Measurements from ENCODE around the gene GAK. TPM values are rescaled to one million over a fixed set of nuclear protein-coding genes. Genes with fewer than 3 reads are reported as not detected.

Gene GAK
- total and polyA plus RNA-seq, 2 of the 4 experiments (the other 2 are of a cell fraction) = 45.1 to 133 TPM

- peaks cover 6% of the 10 kb centered on the region for H3K36me3 ChIP-seq (ENCODE audit: control insufficient read depth, insufficient read depth, low read length)
- no peak overlapping the region for H3K4ac ChIP-seq (ENCODE audit: low read depth, low read length)
- no peak overlapping the region for H3K18ac ChIP-seq (ENCODE audit: low read depth, low read length)
- no peaks in the 10 kb centered on the region for H3K9me3 ChIP-seq (ENCODE audit: control insufficient read depth, insufficient read depth, low read length)
- no CpG with 5 or more reads among the region's 7 CpGs for WGBS, 2 experiments (ENCODE audit: extremely low coverage in 2 of 2, insufficient read length in 1 of 2)
- BruUV-seq (replicated peaks) = no TSS peak
- no peak overlapping the region for H3K4me3 ChIP-seq (ENCODE audit: insufficient read depth, low read depth, low read length)
- H3K23ac ChIP-seq (ENCODE audit: low read depth, low read length) = no peak overlapping the region
- no peak overlapping the region for H2BK5ac ChIP-seq (ENCODE audit: low read depth, low read length, poor library complexity, severe bottlenecking)
- H3K9ac ChIP-seq (ENCODE audit: low read depth, low read length) = no peak overlapping the region
- no peaks in the 10 kb centered on the region for H3K27me3 ChIP-seq (ENCODE audit: control insufficient read depth, insufficient read depth, low read length)
- ATAC-seq (ENCODE audit: low read depth) (no peak), DNase-seq (no peak)
- H4K91ac ChIP-seq (ENCODE audit: insufficient read depth, low read depth, low read length) = no peak overlapping the region
- peaks cover 8% of the 10 kb centered on the region; the same call in 1 of the 2 replicates for H3K9me1 ChIP-seq (ENCODE audit: insufficient read depth, low read length)
- ChIA-PET CTCF (no interaction called here), POLR2A (ENCODE audit: unreplicated experiment) (no interaction called here)
- H2BK15ac ChIP-seq (ENCODE audit: low read depth, low read length) = no peak overlapping the region
- no peak overlapping the region for H2AK9ac ChIP-seq (replicated peaks; ENCODE audit: low read depth, low read length, poor library complexity)
- H3K4me1 ChIP-seq (ENCODE audit: control insufficient read depth, insufficient read depth, low read length) = no peaks in the 10 kb centered on the region
- no peak overlapping the region for H3K14ac ChIP-seq (replicated peaks; ENCODE audit: low read depth, low read length)
- H2BK120ac ChIP-seq (ENCODE audit: low read depth, low read length) = no peak overlapping the region
- no peak overlapping the region for H3K56ac ChIP-seq (ENCODE audit: extremely low read depth, insufficient read depth, low read length)
- no peak overlapping the region for H3K27ac ChIP-seq (ENCODE audit: insufficient read depth, low read length)
- dilution Hi-C loops (cut with HindIII; ENCODE audit: low sequenced_read_pairs, unreplicated experiment) (no loop called here), intact Hi-C loops (cut with micrococcal nuclease) (no loop called here), in situ Hi-C loops (cut with MboI; ENCODE audit: low sequenced_read_pairs) (no loop called here)
- no peak overlapping the region for H3K4me2 ChIP-seq (ENCODE audit: low read depth, low read length)
- no peak overlapping the region for H2BK20ac ChIP-seq (ENCODE audit: low read depth, low read length)
- no peak overlapping the region for H4K8ac ChIP-seq (ENCODE audit: low read depth in 2 of 2, low read length in 2 of 2)
- no peak overlapping the region for H4K5ac ChIP-seq (ENCODE audit: low read depth, low read length)
- no peak overlapping the region for H2AK5ac ChIP-seq (ENCODE audit: low read depth, low read length)
- TF ChIP-seq POLR2A (IDR thresholded peaks at IDR 0.05; ENCODE audit: low read depth, low read length) = no peak
- TF ChIP-seq RAD21 (IDR thresholded peaks at IDR 0.05; ENCODE audit: low read length) = no peak
- no peak for TF ChIP-seq NFE2L2 (IDR thresholded peaks at IDR 0.05; ENCODE audit: low read depth, low read length)
- TF ChIP-seq CTCF (conservative IDR thresholded peaks at IDR 0.05; ENCODE audit: low read depth, low read length) = no peak
- no peak for TF ChIP-seq CEBPB (IDR thresholded peaks at IDR 0.05; ENCODE audit: low read depth, low read length)
- no peak for TF ChIP-seq FOS (IDR thresholded peaks at IDR 0.05; ENCODE audit: low read depth, low read length)
- TF ChIP-seq MAZ (IDR thresholded peaks at IDR 0.05; ENCODE audit: borderline replicate concordance, low read depth, low read length) = no peak
- TF ChIP-seq, protein P1, sequence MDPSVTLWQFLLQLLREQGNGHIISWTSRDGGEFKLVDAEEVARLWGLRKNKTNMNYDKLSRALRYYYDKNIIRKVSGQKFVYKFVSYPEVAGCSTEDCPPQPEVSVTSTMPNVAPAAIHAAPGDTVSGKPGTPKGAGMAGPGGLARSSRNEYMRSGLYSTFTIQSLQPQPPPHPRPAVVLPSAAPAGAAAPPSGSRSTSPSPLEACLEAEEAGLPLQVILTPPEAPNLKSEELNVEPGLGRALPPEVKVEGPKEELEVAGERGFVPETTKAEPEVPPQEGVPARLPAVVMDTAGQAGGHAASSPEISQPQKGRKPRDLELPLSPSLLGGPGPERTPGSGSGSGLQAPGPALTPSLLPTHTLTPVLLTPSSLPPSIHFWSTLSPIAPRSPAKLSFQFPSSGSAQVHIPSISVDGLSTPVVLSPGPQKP (IDR thresholded peaks at IDR 0.05; ENCODE audit: borderline replicate concordance, low read depth, low read length) = no peak
- TF ChIP-seq CHD1 (IDR thresholded peaks at IDR 0.05; ENCODE audit: low read depth, low read length) = no peak
- H3K79me1 ChIP-seq (ENCODE audit: low read depth in 1 of 2, low read length in 2 of 2) = peaks cover 15 to 72% of the 10 kb centered on the region in 2 experiments
- no peak overlapping the region for H2AFZ ChIP-seq (replicated peaks; ENCODE audit: low read length, poor library complexity)
- peaks cover 89% of the 10 kb centered on the region for H4K20me1 ChIP-seq (ENCODE audit: insufficient read depth, low read length)
Measured at GRCh38 chr4:917466-917865, 14.7 kb downstream of the GAK start.

Measured in IMR-90 (cell line).